Right lobe of liver (tissue), 6 donors: ENCODE measurements around the gene LGALS3BP. TPM values are rescaled to one million over a fixed set of nuclear protein-coding genes. Genes with fewer than 3 reads are reported as not detected.

Source experiments
- ATAC-seq, 4 donors: fragments of 200-7000 bp; cut with Tn5 transposase; one replicate each; pipeline ENCODE4 v1.9.1; 2020; ENCODE audit warnings: mild to moderate bottlenecking in 4 of 4, moderate library complexity in 4 of 4
- DNase-seq, 3 donors: peaks; one replicate each; pipeline ENCODE4 v3.0.0-alpha.2; 2020
- H3K27ac ChIP-seq, 3 donors: fragments of 200-600 bp; one replicate each; pipeline ENCODE4 v1.8.0; 2022
- H3K27me3 ChIP-seq, 2 donors: fragments of 200-600 bp; one replicate each; pipeline ENCODE4 v1.8.0; 2022
- H3K36me3 ChIP-seq, 4 donors: fragments of 200-600 bp; sonication (generic) in 1 of 4; one replicate each; pipeline versions ENCODE4 v1.5.1 to v1.8.0; 2017 to 2022; ENCODE audit warnings: control low read depth in 1 of 4
- H3K4me1 ChIP-seq, 4 donors: fragments of 200-600 bp; sonication (generic) in 1 of 4; one replicate each; pipeline versions ENCODE4 v1.5.1 to v1.8.0; 2017 to 2022; ENCODE audit warnings: control low read depth in 1 of 4
- H3K4me3 ChIP-seq, 3 donors: fragments of 200-600 bp; one replicate each; pipeline ENCODE4 v1.8.0; 2022
- H3K9me3 ChIP-seq, 4 donors: fragments of 200-600 bp; sonication (generic) in 1 of 4; one replicate each; pipeline versions ENCODE4 v1.5.1 to v1.8.0; 2017 to 2022; ENCODE audit warnings: control low read depth in 1 of 4
- POLR2A ChIP-seq: fragments of 450-650 bp; IDR thresholded peaks from one replicate; pipeline ENCODE4 v1.6.1; 2017; ENCODE audit warnings: antibody characterized with exemption, mild to moderate bottlenecking
- WGBS: methylation state at CpG from one replicate; pipeline ENCODE4 v1.1.6; 2018; ENCODE audit warnings: low coverage, low lambda C conversion rate; ENCODE audit not compliant: insufficient coverage; ENCODE audit errors: missing lambda C conversion rate; 5-methylcytosine and 5-hydroxymethylcytosine counted together
- intact Hi-C, 2 donors: fragments of 100-400 bp; cut with DNase I; formaldehyde crosslinking; loops; one replicate each; pipeline versions ENCODE4 v1.11.2 to v1.14.1; 2022
- total RNA-seq, 6 experiments: library from RNA; depleted of rRNA in 2 of 6; stranded (reverse); fragments of >200 nt in 2 of 6; fragmentation: NEBNext Ultra II Directional in 3 of 6; extraction: Animal tissue kit (Norgen Biotek cat#: 25700) in 3 of 6; gene quantifications; one replicate each; pipeline versions ENCODE4 v1.1.0 to v1.2.4, GENCODE V29; 2016 to 2023
- TF ChIP-seq, protein P1 (sequence below), 4 donors: fragments of 200-600 bp in 3 of 4; fragments of 450-650 bp in 1 of 4; IDR thresholded peaks; one replicate each; pipeline versions ENCODE4 v1.5.1 to v1.8.0; 2016 to 2022; ENCODE audit warnings: antibody characterized with exemption in 4 of 4, mild to moderate bottlenecking in 2 of 4
- donor health status: DM: no; HTN: yes; CAD: no.
- donor health status: DM: no; HTN: no; CAD: no.
- donor health status: DM: no; HTN: no; CAD: no.
- donor health status: DM: no; HTN: yes; CAD: no.
- donor health status: DM: no; HTN: yes; CAD: no.

LGALS3BP gene
- total RNA-seq, 6 experiments from 2014 or later = 82.8 to 257 (median 121) TPM

DNA sequence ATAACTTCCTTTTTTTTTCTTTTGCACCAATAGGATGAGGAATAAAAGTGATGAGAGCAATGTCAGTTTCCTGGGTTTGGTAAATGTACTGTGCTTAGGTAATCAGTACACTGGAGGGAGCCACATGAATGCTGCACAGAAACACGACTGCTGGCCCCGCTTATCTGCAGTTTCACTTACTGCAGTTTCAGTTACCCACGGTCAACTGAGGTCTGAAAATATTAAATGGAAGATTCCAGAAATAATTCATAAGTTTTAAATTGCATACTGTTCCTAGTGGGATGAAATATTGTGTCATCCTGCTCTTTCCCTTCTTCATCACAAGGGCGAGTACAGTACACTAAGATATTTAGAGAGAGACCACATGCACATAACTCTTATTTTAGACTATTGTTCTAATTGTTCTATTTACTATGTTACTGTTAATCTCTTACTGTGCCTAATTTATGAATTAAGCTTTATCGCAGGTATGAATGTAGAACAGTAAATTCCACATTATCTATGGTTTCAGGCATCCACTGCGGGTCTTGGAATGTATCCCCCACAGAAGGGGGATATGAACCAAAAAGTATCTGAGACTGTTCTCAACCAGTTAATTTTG, 6.4 kb upstream of the LGALS3BP start:
- no peaks in the 10 kb centered on the region for H3K9me3 ChIP-seq
- TF ChIP-seq POLR2A = peak; percentile 20
- TF ChIP-seq, protein P1, sequence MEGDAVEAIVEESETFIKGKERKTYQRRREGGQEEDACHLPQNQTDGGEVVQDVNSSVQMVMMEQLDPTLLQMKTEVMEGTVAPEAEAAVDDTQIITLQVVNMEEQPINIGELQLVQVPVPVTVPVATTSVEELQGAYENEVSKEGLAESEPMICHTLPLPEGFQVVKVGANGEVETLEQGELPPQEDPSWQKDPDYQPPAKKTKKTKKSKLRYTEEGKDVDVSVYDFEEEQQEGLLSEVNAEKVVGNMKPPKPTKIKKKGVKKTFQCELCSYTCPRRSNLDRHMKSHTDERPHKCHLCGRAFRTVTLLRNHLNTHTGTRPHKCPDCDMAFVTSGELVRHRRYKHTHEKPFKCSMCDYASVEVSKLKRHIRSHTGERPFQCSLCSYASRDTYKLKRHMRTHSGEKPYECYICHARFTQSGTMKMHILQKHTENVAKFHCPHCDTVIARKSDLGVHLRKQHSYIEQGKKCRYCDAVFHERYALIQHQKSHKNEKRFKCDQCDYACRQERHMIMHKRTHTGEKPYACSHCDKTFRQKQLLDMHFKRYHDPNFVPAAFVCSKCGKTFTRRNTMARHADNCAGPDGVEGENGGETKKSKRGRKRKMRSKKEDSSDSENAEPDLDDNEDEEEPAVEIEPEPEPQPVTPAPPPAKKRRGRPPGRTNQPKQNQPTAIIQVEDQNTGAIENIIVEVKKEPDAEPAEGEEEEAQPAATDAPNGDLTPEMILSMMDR (IDR thresholded peaks at IDR 0.05) = peak; percentile 20 to 26 (median 24)
- no peaks in the 10 kb centered on the region for H3K27me3 ChIP-seq
- peak overlapping the region in 1 of 3 donors; percentile 23 for H3K4me3 ChIP-seq
- ATAC-seq (peak; percentile 69 to 82 (median 78)), DNase-seq (no peak)
- H3K36me3 ChIP-seq = peaks cover 0 to under 1% (median 0%) of the 10 kb centered on the region in 4 donors
- H3K4me1 ChIP-seq = no peaks in the 10 kb centered on the region
- 29% methylated on average over 6 of the region's 6 CpGs for WGBS
- intact Hi-C loops = no loop called here
- peak overlapping the region; percentile 47 to 65 (median 52) for H3K27ac ChIP-seq

DNA sequence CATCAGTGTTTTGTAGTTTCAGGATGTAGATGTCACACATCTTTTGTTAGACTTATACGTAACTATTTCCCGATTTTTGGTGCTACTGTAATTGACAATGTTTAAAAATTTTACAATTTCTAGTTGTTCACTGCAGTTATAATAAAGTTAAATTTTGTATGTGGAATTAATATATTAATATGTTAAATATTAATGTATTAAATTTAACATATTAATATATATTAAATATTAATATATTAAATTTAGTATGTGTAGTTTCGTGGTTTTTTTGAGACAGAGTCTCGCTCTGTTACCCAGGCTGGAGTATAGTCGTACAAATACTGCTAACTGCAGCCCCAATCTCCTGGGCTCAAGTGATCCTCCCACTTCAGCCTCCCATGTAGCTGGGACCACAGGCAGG, 5.7 kb upstream of the LGALS3BP start:
- no peak for DNase-seq
- no peaks in the 10 kb centered on the region for H3K36me3 ChIP-seq
- H3K4me1 ChIP-seq = no peaks in the 10 kb centered on the region
- H3K4me3 ChIP-seq = no peak overlapping the region
- no peaks in the 10 kb centered on the region for H3K27me3 ChIP-seq
- intact Hi-C loops = no loop called here
- TF ChIP-seq, protein P1 (IDR thresholded peaks at IDR 0.05) = no peak
- no peak for TF ChIP-seq POLR2A
- no peak overlapping the region for H3K27ac ChIP-seq
- no peaks in the 10 kb centered on the region for H3K9me3 ChIP-seq
- no peak for ATAC-seq
- 85% methylated on average over 5 of the region's 5 CpGs for WGBS

DNA sequence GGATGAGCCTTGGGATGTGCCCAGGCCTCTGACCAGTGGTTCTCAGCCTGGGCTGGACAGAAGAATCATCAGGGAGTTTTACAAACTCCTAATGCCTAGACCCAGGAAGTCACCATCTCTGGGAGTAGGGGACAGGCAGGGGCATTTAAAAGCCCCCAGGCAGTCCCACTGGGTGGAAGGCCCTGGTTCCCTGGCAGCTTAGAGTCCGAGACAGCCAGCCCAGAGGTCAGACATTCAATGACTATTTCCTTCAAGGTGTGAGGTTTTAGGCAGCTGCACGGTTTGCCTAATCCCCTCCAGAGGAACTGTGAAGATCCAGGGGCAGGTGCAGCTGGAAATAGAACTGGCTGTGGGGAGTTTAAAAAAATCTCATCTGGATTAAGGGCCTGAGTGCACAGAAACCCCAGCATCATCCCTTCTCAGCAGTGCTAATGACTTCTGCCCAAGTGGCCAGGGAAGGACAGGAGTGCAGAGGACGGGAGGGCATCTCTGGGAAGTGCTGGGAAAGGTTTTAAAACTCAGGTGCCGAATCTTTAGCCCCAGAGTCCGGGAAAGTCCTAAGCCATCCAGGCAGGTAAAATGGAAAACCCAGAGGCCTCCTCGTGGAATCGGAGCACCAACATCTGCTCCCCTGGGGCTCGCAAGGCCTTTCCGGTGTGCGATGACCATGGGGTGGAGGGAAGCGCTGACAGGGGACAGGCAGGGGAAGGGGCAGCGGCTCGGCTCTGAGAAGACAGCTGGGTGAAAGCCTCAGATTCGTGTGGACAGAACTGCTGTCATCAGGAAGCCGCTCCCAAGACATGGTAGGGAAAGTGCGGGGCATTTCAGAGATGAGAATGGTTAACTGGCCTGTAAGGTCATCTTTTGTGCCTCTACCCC, 1.5 kb upstream of the LGALS3BP start:
- no peak for DNase-seq
- Histone ChIP-seq H3K4me1 (peaks cover 0 to 7% (median 0%) of the 10 kb centered on the region in 4 donors), H3K4me3 (no peak overlapping the region), H3K9me3 (no peaks in the 10 kb centered on the region), H3K27ac (no peak overlapping the region), H3K36me3 (no peaks in the 10 kb centered on the region), H3K27me3 (no peaks in the 10 kb centered on the region)
- ATAC-seq = no peak
- TF ChIP-seq POLR2A = no peak
- TF ChIP-seq, protein P1 (IDR thresholded peaks at IDR 0.05) = no peak
- intact Hi-C loops = no loop called here
- WGBS = 81% methylated on average over 9 of the region's 16 CpGs

DNA sequence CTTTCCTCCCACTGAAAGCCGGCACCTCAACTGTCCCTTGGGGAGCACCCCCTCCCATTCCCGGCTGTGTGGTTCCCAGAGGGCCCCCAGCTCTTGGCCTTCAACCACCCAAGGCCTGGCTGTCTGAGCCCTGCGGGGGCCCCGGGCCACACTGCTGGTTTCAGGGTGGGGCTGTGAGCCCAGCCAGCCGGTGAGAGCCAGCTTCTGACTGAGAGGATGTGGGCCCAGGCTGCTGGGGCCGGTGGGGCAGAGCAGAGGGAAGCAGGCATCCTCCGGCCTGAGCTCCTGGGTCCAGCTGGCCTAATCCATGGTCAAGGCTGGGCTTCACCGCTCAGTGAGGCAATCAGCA, 875 bp upstream of the LGALS3BP start:
- Histone ChIP-seq H3K4me3 (no peak overlapping the region), H3K9me3 (no peaks in the 10 kb centered on the region), H3K27me3 (no peaks in the 10 kb centered on the region), H3K27ac (no peak overlapping the region), H3K4me1 (peaks cover 0 to 12% (median 2%) of the 10 kb centered on the region in 4 donors), H3K36me3 (no peaks in the 10 kb centered on the region)
- ATAC-seq (no peak), DNase-seq (no peak)
- intact Hi-C loops = no loop called here
- TF ChIP-seq, protein P1 (IDR thresholded peaks at IDR 0.05) = no peak
- TF ChIP-seq POLR2A = no peak
- WGBS = 100% methylated on average over 1 of the region's 8 CpGs
